GM21786 (cell line): ENCODE data around the gene PAX5.

Experiments
- ATAC-seq: cut with Tn5 transposase; IDR thresholded peaks from one replicate; pipeline ENCODE4 v1.9.1; 2021; ENCODE audit not compliant: unreplicated experiment

Gene PAX5

GRCh38 chr9:36864491-36865410 is 169.3 kb downstream of the PAX5 start:
- ATAC-seq, result no peak

- no peak for ATAC-seq
Measured at GRCh38 chr9:36862206-36863145, 171.6 kb downstream of the PAX5 start.

GRCh38 chr9:36861528-36862205 is 172.4 kb downstream of the PAX5 start:
- no peak for ATAC-seq

- ATAC-seq, result no peak
Measured at GRCh38 chr9:36858805-36859375, 175.2 kb downstream of the PAX5 start.

- peak; percentile 57 for ATAC-seq
Measured at GRCh38 chr9:36855448-36856315, 178.4 kb downstream of the PAX5 start.

GRCh38 chr9:36854751-36855150 is 179.3 kb downstream of the PAX5 start:
- ATAC-seq, result no peak

- ATAC-seq, result no peak
Measured at GRCh38 chr9:36854034-36854433, 180.0 kb downstream of the PAX5 start.

- no peak for ATAC-seq
Measured at GRCh38 chr9:36853233-36853632, 180.8 kb downstream of the PAX5 start.

- no peak for ATAC-seq
Measured at GRCh38 chr9:36849943-36850342, 184.1 kb downstream of the PAX5 start.

GRCh38 chr9:36848946-36849345 is 185.1 kb downstream of the PAX5 start:
- no peak for ATAC-seq

GRCh38 chr9:36847781-36848673 is 186.0 kb downstream of the PAX5 start:
- ATAC-seq, result no peak

- no peak for ATAC-seq
Measured at GRCh38 chr9:36846621-36847020, 187.4 kb downstream of the PAX5 start.

GRCh38 chr9:36845844-36846243 is 188.2 kb downstream of the PAX5 start:
- no peak for ATAC-seq

GRCh38 chr9:36844961-36845360 is 189.1 kb downstream of the PAX5 start:
- ATAC-seq, result no peak

- no peak for ATAC-seq
Measured at GRCh38 chr9:36843964-36844363, 190.1 kb downstream of the PAX5 start.

GRCh38 chr9:36842560-36843530 is 191.2 kb downstream of the PAX5 start:
- ATAC-seq, result no peak

- ATAC-seq, result no peak
Measured at GRCh38 chr9:36840898-36841536, 193.1 kb downstream of the PAX5 start.
